A673 (cell line): Measurements from ENCODE around the gene SDC1.

Source experiments
- EZH2 ChIP-seq: fragments of 200-600 bp; sonication (generic); IDR thresholded peaks from 2 replicates; pipeline ENCODE4 v1.6.1; 2017; ENCODE audit warnings: borderline replicate concordance, low read depth, mild to moderate bottlenecking, mixed read lengths, antibody characterized with exemption, low read length; ENCODE audit not compliant: poor library complexity, severe bottlenecking
- TF ChIP-seq, protein P1 (sequence below): fragments of 300-800, 200-600 bp; sonication (generic); conservative IDR thresholded peaks from 2 replicates; pipeline ENCODE4 v1.5.1; 2017; ENCODE audit warnings: low read depth, mild to moderate bottlenecking, antibody characterized with exemption, low read length, moderate library complexity, mixed read lengths

GRCh38 chr2:20241973-20242726 lies 17.2 kb upstream of the SDC1 start:
- TF ChIP-seq, protein P1, sequence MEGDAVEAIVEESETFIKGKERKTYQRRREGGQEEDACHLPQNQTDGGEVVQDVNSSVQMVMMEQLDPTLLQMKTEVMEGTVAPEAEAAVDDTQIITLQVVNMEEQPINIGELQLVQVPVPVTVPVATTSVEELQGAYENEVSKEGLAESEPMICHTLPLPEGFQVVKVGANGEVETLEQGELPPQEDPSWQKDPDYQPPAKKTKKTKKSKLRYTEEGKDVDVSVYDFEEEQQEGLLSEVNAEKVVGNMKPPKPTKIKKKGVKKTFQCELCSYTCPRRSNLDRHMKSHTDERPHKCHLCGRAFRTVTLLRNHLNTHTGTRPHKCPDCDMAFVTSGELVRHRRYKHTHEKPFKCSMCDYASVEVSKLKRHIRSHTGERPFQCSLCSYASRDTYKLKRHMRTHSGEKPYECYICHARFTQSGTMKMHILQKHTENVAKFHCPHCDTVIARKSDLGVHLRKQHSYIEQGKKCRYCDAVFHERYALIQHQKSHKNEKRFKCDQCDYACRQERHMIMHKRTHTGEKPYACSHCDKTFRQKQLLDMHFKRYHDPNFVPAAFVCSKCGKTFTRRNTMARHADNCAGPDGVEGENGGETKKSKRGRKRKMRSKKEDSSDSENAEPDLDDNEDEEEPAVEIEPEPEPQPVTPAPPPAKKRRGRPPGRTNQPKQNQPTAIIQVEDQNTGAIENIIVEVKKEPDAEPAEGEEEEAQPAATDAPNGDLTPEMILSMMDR, result peak; percentile 54
- no peak for TF ChIP-seq EZH2
